ENCODE results near the gene MMS19.

Gene MMS19, protein sequence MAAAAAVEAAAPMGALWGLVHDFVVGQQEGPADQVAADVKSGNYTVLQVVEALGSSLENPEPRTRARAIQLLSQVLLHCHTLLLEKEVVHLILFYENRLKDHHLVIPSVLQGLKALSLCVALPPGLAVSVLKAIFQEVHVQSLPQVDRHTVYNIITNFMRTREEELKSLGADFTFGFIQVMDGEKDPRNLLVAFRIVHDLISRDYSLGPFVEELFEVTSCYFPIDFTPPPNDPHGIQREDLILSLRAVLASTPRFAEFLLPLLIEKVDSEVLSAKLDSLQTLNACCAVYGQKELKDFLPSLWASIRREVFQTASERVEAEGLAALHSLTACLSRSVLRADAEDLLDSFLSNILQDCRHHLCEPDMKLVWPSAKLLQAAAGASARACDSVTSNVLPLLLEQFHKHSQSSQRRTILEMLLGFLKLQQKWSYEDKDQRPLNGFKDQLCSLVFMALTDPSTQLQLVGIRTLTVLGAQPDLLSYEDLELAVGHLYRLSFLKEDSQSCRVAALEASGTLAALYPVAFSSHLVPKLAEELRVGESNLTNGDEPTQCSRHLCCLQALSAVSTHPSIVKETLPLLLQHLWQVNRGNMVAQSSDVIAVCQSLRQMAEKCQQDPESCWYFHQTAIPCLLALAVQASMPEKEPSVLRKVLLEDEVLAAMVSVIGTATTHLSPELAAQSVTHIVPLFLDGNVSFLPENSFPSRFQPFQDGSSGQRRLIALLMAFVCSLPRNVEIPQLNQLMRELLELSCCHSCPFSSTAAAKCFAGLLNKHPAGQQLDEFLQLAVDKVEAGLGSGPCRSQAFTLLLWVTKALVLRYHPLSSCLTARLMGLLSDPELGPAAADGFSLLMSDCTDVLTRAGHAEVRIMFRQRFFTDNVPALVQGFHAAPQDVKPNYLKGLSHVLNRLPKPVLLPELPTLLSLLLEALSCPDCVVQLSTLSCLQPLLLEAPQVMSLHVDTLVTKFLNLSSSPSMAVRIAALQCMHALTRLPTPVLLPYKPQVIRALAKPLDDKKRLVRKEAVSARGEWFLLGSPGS

DNA sequence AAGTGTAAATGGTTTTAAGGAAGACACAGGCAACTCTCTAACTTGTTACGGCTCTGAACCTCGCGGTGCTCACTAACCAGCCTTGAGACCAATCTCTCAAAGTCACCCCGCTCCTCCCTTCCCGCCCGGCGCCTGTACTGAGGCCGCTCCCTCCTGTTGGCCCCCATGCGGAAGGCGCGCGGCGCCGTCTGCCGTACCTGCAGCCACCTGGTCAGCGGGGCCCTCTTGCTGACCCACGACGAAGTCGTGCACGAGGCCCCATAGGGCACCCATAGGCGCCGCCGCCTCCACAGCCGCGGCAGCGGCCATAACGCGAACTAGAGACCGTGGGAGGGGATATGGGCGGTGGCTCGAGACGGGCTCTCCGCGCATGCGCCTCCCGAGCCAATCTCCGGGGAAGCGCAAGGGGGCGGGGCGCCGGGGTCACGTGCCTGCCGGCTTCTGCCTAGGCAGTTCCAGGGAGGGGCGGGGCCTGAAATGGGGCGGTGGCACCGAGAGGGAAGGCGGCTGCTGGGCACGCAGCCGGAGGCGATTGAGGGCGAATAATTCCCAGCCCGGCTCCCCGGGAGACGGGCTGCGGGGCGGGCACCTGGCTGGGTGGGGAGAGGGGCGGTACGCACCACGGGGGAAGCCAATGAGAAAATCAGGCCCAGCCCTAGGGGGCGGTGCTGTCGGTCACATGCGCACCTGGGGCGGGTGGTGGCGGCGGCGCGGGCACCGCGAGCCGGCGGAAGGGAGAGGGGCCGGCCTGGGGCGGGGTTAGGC lies at the start of gene MMS19:
Gene MMS19 (minus strand): TSS at position 347 of the 765 bp plus-strand sequence. CDS start 38 bp downstream, at position 309.
- Histone ChIP-seq H3K27ac (ENCODE audit: low read depth, low read length) (peak within 1 kb of the TSS; percentile 54), H3K4me3 (ENCODE audit: low read depth, low read length) (peak within 1 kb of the TSS; percentile 97), H3K9ac (ENCODE audit: low read length) (peak within 1 kb of the TSS; percentile 87), H3K27me3 (ENCODE audit: control insufficient read depth, insufficient read depth, low read length) (peaks cover 17% of the 10 kb centered on the region), H3K4me1 (ENCODE audit: control insufficient read depth, insufficient read depth, low read length) (peaks cover 41% of the 10 kb centered on the region), H3K9me3 (ENCODE audit: control insufficient read depth, insufficient read depth, low read depth, low read length) (no peaks in the 10 kb centered on the region), H3K36me3 (ENCODE audit: control insufficient read depth, insufficient read depth, low read length) (peaks cover 4% of the 10 kb centered on the region; the same call in 1 of the 2 replicates)

DNA sequence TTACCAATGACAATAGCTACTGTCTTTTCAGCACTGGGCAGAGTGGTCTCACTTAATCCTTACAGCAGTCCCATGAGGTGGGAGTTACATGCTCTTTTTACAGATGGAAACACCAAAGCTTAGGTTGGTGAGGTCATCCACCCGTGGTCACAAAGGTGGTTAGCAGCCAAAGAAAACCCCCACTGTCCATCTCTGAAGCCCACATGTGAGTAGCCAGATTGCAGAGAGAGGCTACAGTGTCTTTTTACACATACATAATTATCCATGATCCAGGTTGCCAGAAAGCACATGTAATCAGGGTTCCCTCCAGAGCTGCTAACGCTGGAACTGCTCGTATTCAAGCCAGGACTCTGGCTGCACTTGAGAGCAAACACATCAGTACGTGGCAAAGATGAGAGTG lies 49.7 kb upstream of the MMS19 start:
- H3K36me3 ChIP-seq (ENCODE audit: control insufficient read depth, insufficient read depth, low read length) = no peaks in the 10 kb centered on the region
- no peak overlapping the region for H3K9ac ChIP-seq (ENCODE audit: low read length)
- H3K27me3 ChIP-seq (ENCODE audit: control insufficient read depth, insufficient read depth, low read length) = no peaks in the 10 kb centered on the region
- no peak overlapping the region for H3K27ac ChIP-seq (ENCODE audit: low read depth, low read length)
- H3K4me3 ChIP-seq (ENCODE audit: low read depth, low read length) = no peak overlapping the region
- no peaks in the 10 kb centered on the region for H3K9me3 ChIP-seq (ENCODE audit: control insufficient read depth, insufficient read depth, low read depth, low read length)
- peaks cover 42% of the 10 kb centered on the region for H3K4me1 ChIP-seq (ENCODE audit: control insufficient read depth, insufficient read depth, low read length)

DNA sequence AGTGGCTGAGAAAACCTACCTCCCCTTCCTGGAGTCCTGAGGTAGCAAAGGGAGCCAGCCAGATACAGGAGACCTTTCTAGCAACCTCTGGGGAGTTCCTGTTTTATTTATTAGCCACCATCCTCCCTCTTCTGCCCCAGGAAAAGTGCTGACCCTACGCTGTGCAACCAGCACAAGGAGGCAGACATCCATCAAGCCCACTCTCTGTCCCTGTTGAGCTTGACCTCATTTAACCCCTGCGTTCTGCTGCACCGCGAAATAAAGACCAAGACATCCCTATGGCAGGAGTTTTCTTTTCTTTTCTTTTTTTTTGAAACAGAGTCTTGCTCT lies 49.0 kb upstream of the MMS19 start:
- H3K27me3 ChIP-seq (ENCODE audit: control insufficient read depth, insufficient read depth, low read length) = no peaks in the 10 kb centered on the region
- H3K9ac ChIP-seq (ENCODE audit: low read length) = no peak overlapping the region
- no peaks in the 10 kb centered on the region for H3K36me3 ChIP-seq (ENCODE audit: control insufficient read depth, insufficient read depth, low read length)

GRCh38 chr10:97546456-97547270 lies 48.4 kb upstream of the MMS19 start:
- Histone ChIP-seq H3K9me3 (ENCODE audit: control insufficient read depth, insufficient read depth, low read depth, low read length) (no peaks in the 10 kb centered on the region), H3K27me3 (ENCODE audit: control insufficient read depth, insufficient read depth, low read length) (no peaks in the 10 kb centered on the region), H3K4me3 (ENCODE audit: low read depth, low read length) (no peak overlapping the region), H3K4me1 (ENCODE audit: control insufficient read depth, insufficient read depth, low read length) (peaks cover 53% of the 10 kb centered on the region), H3K27ac (ENCODE audit: low read depth, low read length) (no peak overlapping the region), H3K9ac (ENCODE audit: low read length) (no peak overlapping the region), H3K36me3 (ENCODE audit: control insufficient read depth, insufficient read depth, low read length) (no peaks in the 10 kb centered on the region)

More for the DNA sequence above, 49.0 kb upstream of the MMS19 start:
- H3K4me1 ChIP-seq (ENCODE audit: control insufficient read depth, insufficient read depth, low read length) = peaks cover 49% of the 10 kb centered on the region
- H3K9me3 ChIP-seq (ENCODE audit: control insufficient read depth, insufficient read depth, low read depth, low read length) = no peaks in the 10 kb centered on the region
- H3K27ac ChIP-seq (ENCODE audit: low read depth, low read length) = no peak overlapping the region
- H3K4me3 ChIP-seq (ENCODE audit: low read depth, low read length) = no peak overlapping the region

DNA sequence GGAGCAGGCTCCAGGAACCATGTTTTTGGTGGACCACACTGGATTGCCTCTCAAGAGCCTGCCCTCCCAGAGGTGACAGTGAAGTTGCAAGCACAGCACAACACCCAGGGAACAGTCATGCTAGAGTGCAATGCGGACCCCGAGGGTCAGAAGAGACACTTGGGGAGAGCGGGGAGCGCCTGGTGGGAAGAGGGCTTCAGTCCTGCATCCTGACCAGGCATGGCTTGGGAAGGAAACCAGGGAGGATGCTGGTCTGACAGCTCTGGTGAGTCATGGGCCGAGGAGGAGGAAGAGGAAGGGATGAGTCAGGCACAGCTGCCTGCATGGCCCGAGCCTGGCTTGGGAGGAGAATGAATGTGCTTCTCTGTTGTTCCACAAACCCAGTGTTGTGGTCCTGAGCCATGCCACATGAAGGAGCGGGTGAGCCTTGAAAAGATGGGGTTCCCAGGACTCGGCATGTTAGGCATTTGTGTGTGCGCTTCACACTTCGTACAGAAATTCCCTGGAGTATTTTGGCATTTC lies 44.9 kb upstream of the MMS19 start:
- Histone ChIP-seq H3K36me3 (ENCODE audit: control insufficient read depth, insufficient read depth, low read length) (no peaks in the 10 kb centered on the region), H3K9ac (ENCODE audit: low read length) (peak overlapping the region; percentile 69), H3K27ac (ENCODE audit: low read depth, low read length) (peak overlapping the region; percentile 58; the same call in 1 of the 2 replicates), H3K27me3 (ENCODE audit: control insufficient read depth, insufficient read depth, low read length) (no peaks in the 10 kb centered on the region), H3K4me3 (ENCODE audit: low read depth, low read length) (no peak overlapping the region), H3K9me3 (ENCODE audit: control insufficient read depth, insufficient read depth, low read depth, low read length) (no peaks in the 10 kb centered on the region), H3K4me1 (ENCODE audit: control insufficient read depth, insufficient read depth, low read length) (peaks cover 45% of the 10 kb centered on the region)

DNA sequence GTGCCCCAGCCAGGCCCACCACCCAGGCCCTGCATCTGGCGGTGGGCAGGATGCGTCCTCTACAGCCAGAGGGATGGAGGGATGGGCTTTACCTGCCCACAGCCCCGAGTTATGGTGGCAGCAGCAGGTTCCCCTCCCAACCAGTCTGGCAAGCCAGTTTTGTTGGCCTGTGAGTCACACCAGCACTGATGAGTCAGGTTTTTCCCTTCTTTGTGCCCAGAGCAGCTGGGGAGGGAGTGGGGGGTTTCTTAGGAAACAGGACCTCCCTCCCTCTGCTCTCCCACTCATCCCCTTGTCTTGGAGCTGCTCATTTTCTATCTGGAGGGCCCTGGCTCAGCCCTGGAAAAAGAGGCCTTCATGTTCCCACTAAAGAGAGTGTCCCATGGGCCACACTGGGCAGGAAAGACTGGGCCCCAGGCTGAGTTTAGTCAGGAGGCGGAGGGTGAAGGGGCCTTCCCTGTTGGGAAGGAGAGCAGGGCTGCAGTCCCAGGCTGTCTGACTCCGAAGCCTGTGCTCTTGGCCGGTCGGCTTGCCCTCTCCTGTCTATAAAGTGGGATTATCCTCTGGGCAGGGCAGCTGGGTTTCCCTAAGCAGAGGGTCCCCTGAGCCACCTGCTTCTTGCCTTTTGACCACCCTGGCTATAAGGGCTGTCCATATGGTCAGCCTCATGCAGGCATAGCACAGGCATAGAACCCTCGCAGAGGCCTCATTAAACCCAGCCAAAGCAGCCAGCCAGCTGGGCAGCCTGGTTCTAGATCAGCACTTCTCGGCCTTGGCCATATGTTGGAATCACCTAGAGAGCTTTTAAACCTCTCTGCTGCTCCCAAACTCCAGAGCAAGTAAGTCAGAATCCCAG lies 44.2 kb upstream of the MMS19 start:
- H3K27ac ChIP-seq (ENCODE audit: low read depth, low read length) = peak overlapping the region; percentile 58
- H3K4me1 ChIP-seq (ENCODE audit: control insufficient read depth, insufficient read depth, low read length) = peaks cover 42% of the 10 kb centered on the region
- no peaks in the 10 kb centered on the region for H3K36me3 ChIP-seq (ENCODE audit: control insufficient read depth, insufficient read depth, low read length)
- no peaks in the 10 kb centered on the region for H3K27me3 ChIP-seq (ENCODE audit: control insufficient read depth, insufficient read depth, low read length)
- peak overlapping the region; percentile 69 for H3K9ac ChIP-seq (ENCODE audit: low read length)
- H3K9me3 ChIP-seq (ENCODE audit: control insufficient read depth, insufficient read depth, low read depth, low read length) = no peaks in the 10 kb centered on the region
- no peak overlapping the region for H3K4me3 ChIP-seq (ENCODE audit: low read depth, low read length)

- Histone ChIP-seq H3K36me3 (ENCODE audit: control insufficient read depth, insufficient read depth, low read length) (no peaks in the 10 kb centered on the region), H3K27me3 (ENCODE audit: control insufficient read depth, insufficient read depth, low read length) (no peaks in the 10 kb centered on the region), H3K9me3 (ENCODE audit: control insufficient read depth, insufficient read depth, low read depth, low read length) (no peaks in the 10 kb centered on the region), H3K27ac (ENCODE audit: low read depth, low read length) (no peak overlapping the region), H3K9ac (ENCODE audit: low read length) (no peak overlapping the region), H3K4me1 (ENCODE audit: control insufficient read depth, insufficient read depth, low read length) (peaks cover 42% of the 10 kb centered on the region), H3K4me3 (ENCODE audit: low read depth, low read length) (no peak overlapping the region)
These were observed 42.7 kb upstream of the MMS19 start for GRCh38 chr10:97540669-97541500.

GRCh38 chr10:97539523-97540200 lies 41.4 kb upstream of the MMS19 start:
- Histone ChIP-seq H3K9me3 (ENCODE audit: control insufficient read depth, insufficient read depth, low read depth, low read length) (no peaks in the 10 kb centered on the region), H3K27ac (ENCODE audit: low read depth, low read length) (no peak overlapping the region), H3K4me3 (ENCODE audit: low read depth, low read length) (no peak overlapping the region), H3K27me3 (ENCODE audit: control insufficient read depth, insufficient read depth, low read length) (no peaks in the 10 kb centered on the region), H3K4me1 (ENCODE audit: control insufficient read depth, insufficient read depth, low read length) (peaks cover 42% of the 10 kb centered on the region), H3K9ac (ENCODE audit: low read length) (peak overlapping the region; percentile 45), H3K36me3 (ENCODE audit: control insufficient read depth, insufficient read depth, low read length) (no peaks in the 10 kb centered on the region)

All from HUES6 (cell line).